K562 (cell line): Measurements from ENCODE around the gene FARSA. TPM values are rescaled to one million over a fixed set of nuclear protein-coding genes. Genes with fewer than 3 reads are reported as not detected.

Experiments
- ATAC-seq: fragments of 200-7000 bp; cut with Tn5 transposase; 3 replicates; pipeline ENCODE4 v1.9.1; 2020; ENCODE audit warnings: moderate library complexity
- BruUV-seq: library from RNA; stranded (reverse); fragments of 400-500 nt; replicated peaks from 2 replicates; lab custom pipeline; 2021; lab: Mats Ljungman, UMichigan
- CTCF ChIA-PET: fragments of 300-600 bp; formaldehyde crosslinking; extraction: SDS; loops from one replicate; lab custom pipeline; 2021; ENCODE audit warnings: low intra/inter-chr PET ratio; lab: Yijun Ruan, JAX
- POLR2A ChIA-PET: fragments of 300-600, 350-650 bp; sonication (Branson Sonifier 250); formaldehyde crosslinking; extraction: SDS; loops from one replicate; lab custom pipeline; 2021; ENCODE audit warnings: antibody characterized with exemption, inconsistent platforms; lab: Yijun Ruan, JAX
- DNase-seq, 4 experiments: peaks; one replicate each; pipeline versions ENCODE4 v3.0.0 to v3.0.0-alpha.2; 2011 to 2018; ENCODE audit warnings: low spot score in 3 of 4, mixed read lengths in 3 of 4; ENCODE audit errors: extremely low read depth in 1 of 4
- FAIRE-seq: peaks from 2 replicates; lab custom pipeline; 2011; peaks lifted over from hg19 to GRCh38; lab: Jason Lieb, UNC
- H2AFZ ChIP-seq: 2 replicates; pipeline ENCODE4 v1.6.0; 2011; ENCODE audit warnings: low read depth, low read length, control low read depth, inconsistent platforms
- H3K27ac ChIP-seq: fragments of 200-600 bp; 3 replicates; pipeline ENCODE4 v1.8.0; 2011; ENCODE audit warnings: low read depth, mild to moderate bottlenecking, control low read depth, inconsistent platforms, low read length, moderate library complexity, mixed read lengths; ENCODE audit errors: extremely low read depth
- H3K27me3 ChIP-seq, 2 experiments: fragments of 300-600 bp in 1 of 2; 2 replicates in 1 of 2; 3 replicates in 1 of 2; pipeline versions ENCODE4 v1.6.0 to v1.8.0; 2011; ENCODE audit warnings: inconsistent platforms in 2 of 2, low read length in 2 of 2, mild to moderate bottlenecking in 1 of 2, mixed read lengths in 1 of 2, moderate library complexity in 1 of 2; ENCODE audit not compliant: control insufficient read depth in 2 of 2, insufficient read depth in 2 of 2
- H3K36me3 ChIP-seq: fragments of 300-600 bp; 3 replicates; pipeline ENCODE4 v1.8.0; 2011; ENCODE audit warnings: mild to moderate bottlenecking, low read length, inconsistent platforms; ENCODE audit not compliant: control insufficient read depth, insufficient read depth
- H3K4me1 ChIP-seq, 2 experiments: fragments of 200-600 bp in 1 of 2; replicated peaks in 1 of 2; 2 replicates in 1 of 2; 3 replicates in 1 of 2; pipeline versions ENCODE4 v1.5.1 to v1.8.0; 2011; ENCODE audit warnings: inconsistent platforms in 2 of 2, low read length in 2 of 2, mild to moderate bottlenecking in 1 of 2, mixed read lengths in 1 of 2, moderate library complexity in 1 of 2; ENCODE audit not compliant: control insufficient read depth in 2 of 2, insufficient read depth in 2 of 2
- H3K4me2 ChIP-seq: 2 replicates; pipeline ENCODE4 v1.6.1; 2011; ENCODE audit warnings: low read length, control low read depth, inconsistent platforms, mixed read lengths; ENCODE audit not compliant: insufficient read depth
- H3K4me3 ChIP-seq: fragments of 200-600 bp; sonication (generic), shearing (Covaris generic); 2 replicates; pipeline ENCODE4 v1.5.1; 2016; ENCODE audit warnings: control low read depth, inconsistent platforms
- H3K79me2 ChIP-seq: fragments of 200-600 bp; 3 replicates; pipeline ENCODE4 v1.8.0; 2011; ENCODE audit warnings: low read length, inconsistent platforms; ENCODE audit not compliant: control insufficient read depth, insufficient read depth
- H3K9ac ChIP-seq, 2 experiments: 2 replicates each; pipeline versions ENCODE4 v1.6.0 to v1.6.1; 2011; ENCODE audit warnings: low read depth in 2 of 2, low read length in 2 of 2, control low read depth in 1 of 2, inconsistent platforms in 1 of 2, mild to moderate bottlenecking in 1 of 2, mixed read lengths in 1 of 2; ENCODE audit not compliant: insufficient read depth in 1 of 2
- H3K9me1 ChIP-seq: one replicate; pipeline ENCODE4 v1.6.0; 2011; ENCODE audit warnings: inconsistent platforms, mild to moderate bottlenecking, low read length, moderate library complexity; ENCODE audit not compliant: control insufficient read depth, insufficient read depth
- H3K9me3 ChIP-seq: replicated peaks from 2 replicates; pipeline ENCODE4 v1.5.1; 2011; ENCODE audit warnings: low read depth, low read length, inconsistent platforms; ENCODE audit not compliant: control insufficient read depth, insufficient read depth
- H4K20me1 ChIP-seq: replicated peaks from 2 replicates; pipeline ENCODE4 v1.6.1; 2011; ENCODE audit warnings: low read length, inconsistent platforms, mixed read lengths; ENCODE audit not compliant: control insufficient read depth, insufficient read depth
- BRD4 ChIP-seq: fragments of 200-600 bp; sonication (generic); IDR thresholded peaks from 2 replicates; pipeline ENCODE4 v1.6.1; 2017; ENCODE audit warnings: inconsistent platforms
- JUN ChIP-seq, 2 experiments: sonication (generic) in 1 of 2; formaldehyde crosslinking in 1 of 2; IDR thresholded peaks; 2 replicates each; pipeline versions ENCODE4 v1.6.1 to v1.8.0; 2012 to 2022; ENCODE audit warnings: borderline replicate concordance in 2 of 2, mild to moderate bottlenecking in 2 of 2, improper control_type of control experiment in 1 of 2, low read depth in 1 of 2, low read length in 1 of 2, missing genetic modification reagents in 1 of 2
- KAT7 ChIP-seq: sonication (generic); formaldehyde crosslinking; IDR thresholded peaks from 2 replicates; pipeline ENCODE4 v1.8.0; 2022; ENCODE audit warnings: missing genetic modification reagents, mild to moderate bottlenecking, borderline replicate concordance
- NCOR1 ChIP-seq: fragments of 450-650 bp; IDR thresholded peaks from 2 replicates; pipeline ENCODE4 v1.6.1; 2016; ENCODE audit warnings: mild to moderate bottlenecking, moderate library complexity
- NFE2L1 ChIP-seq: fragments of 450-650 bp; IDR thresholded peaks from 2 replicates; pipeline ENCODE4 v1.6.1; 2016; ENCODE audit warnings: missing genetic modification characterization, low read depth, mild to moderate bottlenecking, missing compliant biosample characterization, moderate library complexity, borderline replicate concordance
- PML ChIP-seq: IDR thresholded peaks from 2 replicates; pipeline ENCODE4 v1.6.1; 2012; ENCODE audit warnings: low read length, inconsistent platforms
- POLR2A ChIP-seq: fragments of 450-650 bp; conservative IDR thresholded peaks from 2 replicates; pipeline ENCODE4 v1.6.1; 2016
- SUPT5H ChIP-seq: fragments of 450-650 bp; IDR thresholded peaks from 2 replicates; pipeline ENCODE4 v1.6.1; 2016
- THRAP3 ChIP-seq: fragments of 450-650 bp; IDR thresholded peaks from 2 replicates; pipeline ENCODE4 v1.6.1; 2016; ENCODE audit warnings: mild to moderate bottlenecking, inconsistent platforms, borderline replicate concordance
- TRIM28 ChIP-seq: fragments of 450-650 bp; IDR thresholded peaks from 2 replicates; pipeline ENCODE4 v1.6.1; 2017
- ZEB2 ChIP-seq: fragments of 450-650 bp; IDR thresholded peaks from 2 replicates; pipeline ENCODE4 v1.6.1; 2016
- ZFX ChIP-seq: sonication (generic); formaldehyde crosslinking; IDR thresholded peaks from 2 replicates; pipeline ENCODE4 v1.8.0; 2022; ENCODE audit warnings: mild to moderate bottlenecking, missing genetic modification reagents, moderate library complexity
- ZNF644 ChIP-seq: fragments of 200-800 bp; sonication (Bioruptor generic); IDR thresholded peaks from 2 replicates; pipeline ENCODE4 v1.6.1; 2016; ENCODE audit warnings: low read depth, missing genetic modification characterization, missing compliant biosample characterization
- ZNF75A ChIP-seq: fragments of 450-650 bp; formaldehyde crosslinking; IDR thresholded peaks from 2 replicates; pipeline ENCODE4 v1.4.0; 2020; ENCODE audit warnings: mild to moderate bottlenecking
- ZNF77 ChIP-seq: fragments of 250-450 bp; sonication (Bioruptor Pico); IDR thresholded peaks from 2 replicates; pipeline ENCODE4 v1.5.0; 2020
- WGBS: fragments of 100-300 bp; shearing (Covaris generic); methylation state at CpG from one replicate; pipeline ENCODE4 v1.1.6; 2016; ENCODE audit warnings: low coverage, mixed read lengths; ENCODE audit not compliant: insufficient coverage; ENCODE audit errors: missing lambda C conversion rate; 5-methylcytosine and 5-hydroxymethylcytosine counted together
- in situ Hi-C: fragments of 300-500 bp; cut with MboI; formaldehyde crosslinking; loops from 4 replicates; pipeline ENCODE4 v1.15.0; 2018; ENCODE audit warnings: inconsistent platforms, mixed read lengths
- intact Hi-C: fragments of 100-400 bp; cut with micrococcal nuclease; formaldehyde crosslinking; loops from 2 replicates; pipeline ENCODE4 v1.14.2; 2022
- polyA plus RNA-seq, 8 experiments: library from polyadenylated mRNA; depleted of rRNA in 4 of 8; stranded (reverse) in 5 of 8; unstranded in 3 of 8; fragments of >200 nt; fragmentation: Nextera tagmentation in 2 of 8; fragmentation: Illumina TruSeq in 1 of 8; extraction: Ambion mirVana in 2 of 8; extraction: Trizol in 1 of 8; gene quantifications; 2 replicates each; pipeline versions ENCODE4 v1.2.1 to v1.2.3, GENCODE V29; 2011 to 2014; ENCODE audit warnings: inconsistent platforms in 1 of 8, missing spikeins in 1 of 8
- total RNA-seq, 7 experiments: library from RNA; depleted of rRNA in 6 of 7; stranded (reverse); fragments of >200 nt in 6 of 7; fragmentation: Illumina TruSeq in 2 of 7; extraction: Trizol in 2 of 7; gene quantifications; 2 replicates each; pipeline versions ENCODE4 v1.2.1 to v1.2.3, GENCODE V29; 2011 to 2021; ENCODE audit warnings: low replicate concordance in 1 of 7
- TF ChIP-seq, protein P1 (sequence below): fragments of 450-650 bp; IDR thresholded peaks from 2 replicates; pipeline ENCODE4 v1.6.1; 2016; ENCODE audit warnings: borderline replicate concordance

Gene FARSA
- total and polyA plus RNA-seq, 9 of the 15 experiments (the other 6 are each of a cell fraction or from before 2014, with no cell fraction given) = 25.2 to 237 (median 89.6) TPM

DNA sequence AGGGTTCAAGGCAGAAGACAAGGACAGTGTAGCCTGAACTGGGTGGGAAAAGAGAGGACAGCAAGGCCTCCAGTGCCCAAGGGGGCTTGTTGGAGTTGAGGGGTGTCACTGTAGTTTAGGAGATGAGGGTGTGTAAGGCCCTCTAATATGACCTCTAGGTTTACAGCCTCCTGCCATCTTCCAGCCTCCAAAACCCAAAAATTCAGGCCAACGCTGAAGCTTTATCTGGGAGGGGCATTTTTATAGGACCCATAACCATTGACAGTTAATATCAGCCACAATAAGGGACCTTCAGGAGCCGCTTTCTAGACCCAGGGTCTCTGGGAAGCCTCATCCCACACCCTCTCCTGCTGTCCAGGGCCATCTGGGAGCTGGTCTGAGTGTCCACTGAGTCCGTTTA is 49.3 kb downstream of the FARSA start:
- TSS peak; percentile 49 for BruUV-seq
- intact Hi-C loops = no loop called here
- FAIRE-seq = no peak
- POLR2A ChIA-PET = interaction anchor here (0.7 to 5.9 kb wide), 11 partner anchors 12 to 85 kb away, joined by 3 to 37 read pairs (median 4); partner anchors contain the start of genes DAND5, FARSA and RAD23A
- Histone ChIP-seq H3K27me3 (no peaks in the 10 kb centered on the region), H2AFZ (no peak overlapping the region), H3K9me1 (no peaks in the 10 kb centered on the region), H3K27ac (peak overlapping the region; percentile 96), H3K9me3 (no peaks in the 10 kb centered on the region)
- no peak for ATAC-seq
- no peak for TF ChIP-seq ZNF644
- TF ChIP-seq SUPT5H = 0 out of 2 replicates have a peak, but pooled peaks have one; percentile 4
- 0 out of 2 replicates have a peak, but pooled peaks have one; percentile 16 for TF ChIP-seq PML
- TF ChIP-seq THRAP3 = 0 out of 2 replicates have a peak, but pooled peaks have one; percentile 28
- peak; percentile 49; the same call in 1 of the 2 replicates for TF ChIP-seq BRD4
- TF ChIP-seq ZNF77 = no peak
- no peak for TF ChIP-seq NFE2L1
- TF ChIP-seq, protein P1, sequence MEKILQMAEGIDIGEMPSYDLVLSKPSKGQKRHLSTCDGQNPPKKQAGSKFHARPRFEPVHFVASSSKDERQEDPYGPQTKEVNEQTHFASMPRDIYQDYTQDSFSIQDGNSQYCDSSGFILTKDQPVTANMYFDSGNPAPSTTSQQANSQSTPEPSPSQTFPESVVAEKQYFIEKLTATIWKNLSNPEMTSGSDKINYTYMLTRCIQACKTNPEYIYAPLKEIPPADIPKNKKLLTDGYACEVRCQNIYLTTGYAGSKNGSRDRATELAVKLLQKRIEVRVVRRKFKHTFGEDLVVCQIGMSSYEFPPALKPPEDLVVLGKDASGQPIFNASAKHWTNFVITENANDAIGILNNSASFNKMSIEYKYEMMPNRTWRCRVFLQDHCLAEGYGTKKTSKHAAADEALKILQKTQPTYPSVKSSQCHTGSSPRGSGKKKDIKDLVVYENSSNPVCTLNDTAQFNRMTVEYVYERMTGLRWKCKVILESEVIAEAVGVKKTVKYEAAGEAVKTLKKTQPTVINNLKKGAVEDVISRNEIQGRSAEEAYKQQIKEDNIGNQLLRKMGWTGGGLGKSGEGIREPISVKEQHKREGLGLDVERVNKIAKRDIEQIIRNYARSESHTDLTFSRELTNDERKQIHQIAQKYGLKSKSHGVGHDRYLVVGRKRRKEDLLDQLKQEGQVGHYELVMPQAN = 0 out of 2 replicates have a peak, but pooled peaks have one; percentile 0
- TF ChIP-seq ZNF75A (CRISPR knock-in tag) = 0 out of 2 replicates have a peak, but pooled peaks have one; percentile 32
- TF ChIP-seq KAT7 (CRISPR knock-in tag) = peak; percentile 76; the same call in 1 of the 2 replicates
- TF ChIP-seq TRIM28 = 0 out of 2 replicates have a peak, but pooled peaks have one; percentile 8
- TF ChIP-seq JUN (IDR thresholded peaks at IDR 0.05; ENCODE audit: borderline replicate concordance, low read depth, low read length) = no peak
- 0 out of 2 replicates have a peak, but pooled peaks have one; percentile 58 for TF ChIP-seq JUN (CRISPR knock-in tag; IDR thresholded peaks at IDR 0.05; ENCODE audit: borderline replicate concordance)
- TF ChIP-seq ZFX (CRISPR knock-in tag) = peak; percentile 46
- TF ChIP-seq ZEB2 = no peak
- TF ChIP-seq NCOR1 = no peak
- TF ChIP-seq POLR2A = no peak
- TF ChIP-seq, all 486 proteins: peak for 10
- H3K4me1 ChIP-seq = peaks cover 45 to 89% of the 10 kb centered on the region in 2 experiments; a peak in 4 of 5 replicates
- DNase-seq = no peak
- peak overlapping the region; percentile 70 for H3K4me3 ChIP-seq
- peak overlapping the region; percentile 100 for H3K4me2 ChIP-seq
- H3K36me3 ChIP-seq = peaks cover 30% of the 10 kb centered on the region
- CTCF ChIA-PET = interaction anchor here (1.2 to 1.3 kb wide), 2 partner anchors 80 to 82 kb away, joined by 6 to 7 read pairs; no protein-coding TSS in a partner anchor
- H3K79me2 ChIP-seq = peaks cover 78% of the 10 kb centered on the region
- WGBS = 3% methylated on average over 3 of the region's 3 CpGs
- H3K9ac ChIP-seq = peak overlapping the region; percentile 90 to 94
- peaks cover 5% of the 10 kb centered on the region; the same call in 1 of the 2 replicates for H4K20me1 ChIP-seq
- in situ Hi-C loops = no loop called here
